Keratinocyte (primary cell): ENCODE data around the gene MT3. TPM values are rescaled to one million over a fixed set of nuclear protein-coding genes. Genes with fewer than 3 reads are reported as not detected.

ENCODE experiments used
- DNase-seq: peaks from one replicate; pipeline ENCODE4 v3.0.0-alpha.2; 2011; ENCODE audit warnings: low read depth, missing footprints, low spot score
- FAIRE-seq: peaks from 2 replicates; lab custom pipeline; 2011; peaks lifted over from hg19 to GRCh38; lab: Jason Lieb, UNC
- H2AFZ ChIP-seq: 2 replicates; pipeline ENCODE4 v1.6.0; 2012; ENCODE audit warnings: low read length, control low read depth, inconsistent platforms; ENCODE audit not compliant: control insufficient read depth
- H3K27ac ChIP-seq: 2 replicates; pipeline ENCODE4 v1.5.1; 2011; ENCODE audit warnings: low read length; ENCODE audit not compliant: control insufficient read depth, insufficient read depth
- H3K27me3 ChIP-seq: 3 replicates; pipeline ENCODE4 v1.6.0; 2011; ENCODE audit warnings: low read length; ENCODE audit not compliant: control insufficient read depth, insufficient read depth; ENCODE audit errors: extremely low read depth
- H3K36me3 ChIP-seq, 2 experiments: 2 replicates in 1 of 2; 3 replicates in 1 of 2; pipeline ENCODE4 v1.5.1; 2011; ENCODE audit warnings: low read length in 2 of 2, mild to moderate bottlenecking in 1 of 2; ENCODE audit not compliant: control insufficient read depth in 2 of 2, insufficient read depth in 2 of 2; ENCODE audit errors: extremely low read depth in 1 of 2
- H3K4me1 ChIP-seq: 3 replicates; pipeline ENCODE4 v1.5.1; 2011; ENCODE audit warnings: low read length; ENCODE audit not compliant: control insufficient read depth, insufficient read depth; ENCODE audit errors: extremely low read depth
- H3K4me2 ChIP-seq: 3 replicates; pipeline ENCODE4 v1.6.0; 2011; ENCODE audit warnings: low read depth, low read length; ENCODE audit not compliant: control insufficient read depth, insufficient read depth; ENCODE audit errors: extremely low read depth
- H3K4me3 ChIP-seq, 3 experiments: fragments of 200-600 bp in 1 of 3; sonication (generic) in 1 of 3; 2 replicates in 2 of 3; 3 replicates in 1 of 3; pipeline ENCODE4 v1.5.1; 2011 to 2016; ENCODE audit warnings: low read length in 3 of 3, mild to moderate bottlenecking in 3 of 3, control low read depth in 2 of 3, inconsistent platforms in 1 of 3, low read depth in 1 of 3, mixed read lengths in 1 of 3, mixed run types in 1 of 3, moderate library complexity in 1 of 3; ENCODE audit not compliant: control insufficient read depth in 2 of 3, insufficient read depth in 2 of 3; ENCODE audit errors: extremely low read depth in 1 of 3
- H3K79me2 ChIP-seq: 2 replicates; pipeline ENCODE4 v1.6.0; 2012; ENCODE audit warnings: low read length; ENCODE audit not compliant: control insufficient read depth, insufficient read depth
- H3K9ac ChIP-seq: 3 replicates; pipeline ENCODE4 v1.6.0; 2011; ENCODE audit warnings: low read length; ENCODE audit not compliant: control insufficient read depth, insufficient read depth; ENCODE audit errors: extremely low read depth
- H3K9me1 ChIP-seq: 3 replicates; pipeline ENCODE4 v1.6.0; 2011; ENCODE audit warnings: low read length; ENCODE audit not compliant: control insufficient read depth, insufficient read depth; ENCODE audit errors: extremely low read depth
- H3K9me3 ChIP-seq: 2 replicates; pipeline ENCODE4 v1.5.1; 2012; ENCODE audit warnings: low read depth, low read length; ENCODE audit not compliant: control insufficient read depth
- H4K20me1 ChIP-seq: 3 replicates; pipeline ENCODE4 v1.6.0; 2011; ENCODE audit warnings: low read length; ENCODE audit not compliant: control insufficient read depth, insufficient read depth; ENCODE audit errors: extremely low read depth
- EZH2 ChIP-seq: IDR thresholded peaks from one replicate; pipeline ENCODE4 v1.6.1; 2012; ENCODE audit warnings: inconsistent platforms, mild to moderate bottlenecking, low read length, moderate library complexity
- dilution Hi-C: fragments of 300-500 bp; cut with MboI; formaldehyde crosslinking; loops from one replicate; pipeline ENCODE4 v1.7.0; 2020; ENCODE audit warnings: low sequenced_read_pairs; ENCODE audit not compliant: extremely low pct_ligation_motif_present
- polyA plus RNA-seq, 5 experiments: library from polyadenylated mRNA; depleted of rRNA in 3 of 5; stranded (reverse) in 3 of 5; stranded (forward) in 1 of 5; unstranded in 1 of 5; fragments of >200 nt; gene quantifications; 1 replicate in 1 of 5; 2 replicates in 3 of 5; 3 replicates in 1 of 5; pipeline versions ENCODE4 v1.2.1 to v1.2.3, GENCODE V29; 2011 to 2012; ENCODE audit warnings: missing spikeins in 2 of 5, low read depth in 1 of 5, low replicate concordance in 1 of 5
- TF ChIP-seq, protein P1 (sequence below), 3 experiments: IDR thresholded peaks in 1 of 3; conservative IDR thresholded peaks in 1 of 3; optimal IDR thresholded peaks in 1 of 3; 2 replicates in 2 of 3; 3 replicates in 1 of 3; pipeline versions ENCODE3 to v1.5.1; 2011; ENCODE audit warnings: low read length in 3 of 3, mild to moderate bottlenecking in 3 of 3, moderate library complexity in 2 of 3, control low read depth in 1 of 3, inconsistent platforms in 1 of 3; ENCODE audit not compliant: insufficient read depth in 2 of 3; ENCODE audit errors: extremely low read depth in 1 of 3

The MT3 gene
- polyA plus RNA-seq, 1 donor (not counting 4 experiments of a cell fraction or from before 2014, with no cell fraction given) = not detected

- no peaks in the 10 kb centered on the region for H3K9me1 ChIP-seq
- H4K20me1 ChIP-seq = no peaks in the 10 kb centered on the region
- no peak overlapping the region for H3K9ac ChIP-seq
- no peaks in the 10 kb centered on the region for H3K27me3 ChIP-seq
- peaks cover 32% of the 10 kb centered on the region for H3K4me1 ChIP-seq
- H3K27ac ChIP-seq = no peak overlapping the region
- FAIRE-seq (peak; percentile 17), DNase-seq (no peak)
- no peak overlapping the region for H2AFZ ChIP-seq
- no peaks in the 10 kb centered on the region for H3K79me2 ChIP-seq
- no peak overlapping the region for H3K4me2 ChIP-seq
- H3K4me3 ChIP-seq = no peak overlapping the region
- TF ChIP-seq, protein P1, sequence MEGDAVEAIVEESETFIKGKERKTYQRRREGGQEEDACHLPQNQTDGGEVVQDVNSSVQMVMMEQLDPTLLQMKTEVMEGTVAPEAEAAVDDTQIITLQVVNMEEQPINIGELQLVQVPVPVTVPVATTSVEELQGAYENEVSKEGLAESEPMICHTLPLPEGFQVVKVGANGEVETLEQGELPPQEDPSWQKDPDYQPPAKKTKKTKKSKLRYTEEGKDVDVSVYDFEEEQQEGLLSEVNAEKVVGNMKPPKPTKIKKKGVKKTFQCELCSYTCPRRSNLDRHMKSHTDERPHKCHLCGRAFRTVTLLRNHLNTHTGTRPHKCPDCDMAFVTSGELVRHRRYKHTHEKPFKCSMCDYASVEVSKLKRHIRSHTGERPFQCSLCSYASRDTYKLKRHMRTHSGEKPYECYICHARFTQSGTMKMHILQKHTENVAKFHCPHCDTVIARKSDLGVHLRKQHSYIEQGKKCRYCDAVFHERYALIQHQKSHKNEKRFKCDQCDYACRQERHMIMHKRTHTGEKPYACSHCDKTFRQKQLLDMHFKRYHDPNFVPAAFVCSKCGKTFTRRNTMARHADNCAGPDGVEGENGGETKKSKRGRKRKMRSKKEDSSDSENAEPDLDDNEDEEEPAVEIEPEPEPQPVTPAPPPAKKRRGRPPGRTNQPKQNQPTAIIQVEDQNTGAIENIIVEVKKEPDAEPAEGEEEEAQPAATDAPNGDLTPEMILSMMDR (optimal IDR thresholded peaks at IDR 0.05 in 1 of 3, IDR thresholded peaks at IDR 0.05 in 1 of 3, conservative IDR thresholded peaks at IDR 0.05 in 1 of 3; ENCODE audit: extremely low read depth in 1 of 3, insufficient read depth in 2 of 3, low read length in 3 of 3) = peak; percentile 26 to 70 (median 47)
- no peak for TF ChIP-seq EZH2
- no peaks in the 10 kb centered on the region for H3K36me3 ChIP-seq
- no peaks in the 10 kb centered on the region for H3K9me3 ChIP-seq
- dilution Hi-C loops = no loop called here
Measured at GRCh38 chr16:56603589-56603988, 14.3 kb downstream of the MT3 start.

DNA sequence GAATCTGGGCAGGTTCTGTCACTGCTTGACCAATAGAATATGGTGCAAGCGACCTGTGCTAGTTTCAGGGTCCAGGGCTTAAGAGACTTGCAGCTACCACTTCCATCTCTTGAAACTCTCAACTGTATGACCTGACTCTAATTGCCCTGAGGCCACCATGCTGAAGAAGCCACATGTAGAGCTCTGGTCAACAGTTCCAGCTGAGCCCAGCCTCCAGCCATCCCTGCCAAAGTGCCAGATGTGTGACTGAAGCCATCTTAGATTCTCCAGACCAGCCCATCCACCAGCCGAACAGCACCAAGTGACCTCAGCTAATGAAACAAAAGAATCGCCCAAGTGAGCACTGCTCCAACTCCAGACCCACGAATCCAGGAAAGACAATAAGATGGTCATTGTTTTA lies 15.6 kb downstream of the MT3 start:
- Histone ChIP-seq H2AFZ (no peak overlapping the region), H3K27me3 (no peaks in the 10 kb centered on the region), H3K79me2 (no peaks in the 10 kb centered on the region), H3K4me2 (no peak overlapping the region), H4K20me1 (no peaks in the 10 kb centered on the region), H3K4me1 (peaks cover 33% of the 10 kb centered on the region), H3K27ac (peak overlapping the region; percentile 95), H3K9ac (no peak overlapping the region), H3K9me1 (no peaks in the 10 kb centered on the region), H3K36me3 (no peaks in the 10 kb centered on the region), H3K4me3 (no peak overlapping the region), H3K9me3 (no peaks in the 10 kb centered on the region)
- dilution Hi-C loops = no loop called here
- no peak for FAIRE-seq
- DNase-seq = no peak
- TF ChIP-seq, protein P1 (optimal IDR thresholded peaks at IDR 0.05 in 1 of 3, IDR thresholded peaks at IDR 0.05 in 1 of 3, conservative IDR thresholded peaks at IDR 0.05 in 1 of 3; ENCODE audit: extremely low read depth in 1 of 3, insufficient read depth in 2 of 3, low read length in 3 of 3) = no peak
- no peak for TF ChIP-seq EZH2
